GM11168 (cell line): Measurements from ENCODE around the gene RNH1.

Experiments
- in situ Hi-C: fragments of 300-500 bp; cut with MboI; formaldehyde crosslinking; loops from one replicate; pipeline ENCODE4 v1.12.0; 2022; ENCODE audit warnings: low sequenced_read_pairs; ENCODE audit not compliant: unreplicated experiment

RNH1 gene

DNA sequence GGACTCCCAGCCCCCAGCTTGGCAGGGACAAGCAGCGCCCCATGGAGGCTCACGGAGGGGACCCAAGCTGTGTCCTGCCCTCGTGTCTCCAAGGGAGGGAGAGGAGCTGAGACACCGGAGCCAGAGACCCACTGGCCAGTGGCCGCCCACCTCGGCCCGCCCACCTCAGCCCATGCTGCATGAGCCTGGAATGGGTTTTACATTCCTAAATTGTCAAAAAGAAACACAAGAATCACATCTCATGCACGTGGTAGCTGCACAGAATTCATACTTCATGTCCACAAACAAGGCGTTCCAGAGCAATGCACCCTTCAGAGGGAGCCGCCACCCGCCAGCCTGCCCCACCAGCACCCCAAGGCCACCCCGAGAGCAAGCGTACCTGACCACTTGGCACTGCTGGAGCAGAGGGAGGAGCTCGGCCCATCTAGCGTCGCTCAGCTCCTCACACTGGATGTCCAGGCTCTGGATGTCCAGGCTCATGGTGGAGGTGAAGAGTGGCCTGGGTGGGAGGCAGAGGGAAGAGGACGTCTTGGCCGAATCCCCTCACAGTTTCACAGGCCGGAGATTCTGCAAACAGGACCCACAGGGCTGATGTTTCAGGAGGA lies 5.3 kb downstream of the RNH1 start:
- in situ Hi-C loops: no loop called here

DNA sequence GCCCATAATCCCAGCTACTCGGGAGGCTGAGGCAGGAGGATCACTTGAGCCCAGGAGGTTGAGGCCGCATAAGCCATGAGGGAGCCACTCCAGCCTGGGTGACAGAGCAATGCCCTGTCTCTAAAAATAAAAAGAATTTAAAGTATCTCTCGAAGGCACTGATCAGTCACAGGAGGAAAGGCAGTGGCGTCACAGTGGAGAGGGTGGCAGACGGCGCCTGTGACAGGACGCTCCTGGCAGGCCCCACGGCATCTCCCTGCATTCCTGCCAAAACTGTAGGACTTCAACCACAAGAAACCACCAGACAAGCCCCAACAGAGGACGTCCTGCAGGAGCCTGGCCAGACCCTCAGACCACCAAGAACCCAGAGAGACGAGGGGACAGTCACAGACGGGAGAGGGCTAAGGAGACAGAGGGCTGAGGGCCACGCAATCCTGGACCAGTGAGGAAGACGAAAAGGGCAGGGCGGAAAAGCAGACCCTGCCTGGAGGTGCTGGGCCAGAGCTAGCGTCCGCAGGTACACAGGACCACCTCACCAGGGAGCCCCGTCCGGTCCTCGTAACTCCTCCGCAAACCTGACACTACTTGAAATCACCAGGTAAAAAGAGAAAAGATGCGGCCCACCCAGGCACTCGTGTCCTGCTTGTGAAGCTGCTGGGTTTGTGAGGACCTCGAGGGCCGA lies 5.9 kb downstream of the RNH1 start:
- in situ Hi-C loops: no loop called here

DNA sequence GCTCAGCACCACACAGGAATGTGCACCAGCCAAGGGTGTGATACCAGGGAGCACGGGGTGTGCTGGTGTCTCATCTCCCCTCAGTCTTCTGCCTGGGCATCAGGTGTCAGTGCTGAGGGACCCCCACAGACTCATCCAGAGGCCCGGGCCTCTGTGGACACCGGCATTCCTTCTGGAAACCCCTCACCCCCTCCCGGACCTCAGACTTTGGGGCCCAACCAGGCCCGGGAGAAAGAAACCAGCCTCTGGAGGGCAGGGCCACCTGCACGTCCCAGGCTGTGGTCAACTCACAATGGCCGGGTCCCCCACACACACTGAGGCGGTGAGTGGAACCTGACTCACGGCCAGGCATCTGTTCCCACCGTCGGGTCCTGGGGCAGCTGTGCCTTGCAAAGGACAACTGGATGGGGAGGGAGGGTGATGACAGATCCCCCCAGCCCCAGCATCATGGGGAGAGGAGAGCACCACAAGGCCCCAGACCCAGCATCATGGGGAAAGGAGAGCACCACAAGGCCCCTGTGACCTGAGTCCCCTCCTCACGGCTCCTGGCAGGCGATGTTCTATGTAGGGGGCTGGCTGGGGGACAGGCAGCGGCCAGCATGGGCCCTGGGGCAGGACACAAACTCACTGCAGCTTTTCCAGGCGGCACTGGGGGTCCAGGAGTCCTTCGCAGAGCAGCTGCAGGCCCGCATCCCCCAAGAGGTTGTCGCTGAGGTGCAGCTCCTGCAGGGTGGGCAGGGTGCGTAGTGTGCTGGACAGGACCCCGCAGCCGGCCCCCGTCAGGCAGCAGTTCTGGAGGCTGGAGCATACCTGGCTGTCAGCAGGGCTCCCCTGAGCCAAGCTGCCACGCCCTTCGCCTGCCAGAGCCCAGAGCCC lies 7.6 kb downstream of the RNH1 start:
- in situ Hi-C loops: no loop called here

DNA sequence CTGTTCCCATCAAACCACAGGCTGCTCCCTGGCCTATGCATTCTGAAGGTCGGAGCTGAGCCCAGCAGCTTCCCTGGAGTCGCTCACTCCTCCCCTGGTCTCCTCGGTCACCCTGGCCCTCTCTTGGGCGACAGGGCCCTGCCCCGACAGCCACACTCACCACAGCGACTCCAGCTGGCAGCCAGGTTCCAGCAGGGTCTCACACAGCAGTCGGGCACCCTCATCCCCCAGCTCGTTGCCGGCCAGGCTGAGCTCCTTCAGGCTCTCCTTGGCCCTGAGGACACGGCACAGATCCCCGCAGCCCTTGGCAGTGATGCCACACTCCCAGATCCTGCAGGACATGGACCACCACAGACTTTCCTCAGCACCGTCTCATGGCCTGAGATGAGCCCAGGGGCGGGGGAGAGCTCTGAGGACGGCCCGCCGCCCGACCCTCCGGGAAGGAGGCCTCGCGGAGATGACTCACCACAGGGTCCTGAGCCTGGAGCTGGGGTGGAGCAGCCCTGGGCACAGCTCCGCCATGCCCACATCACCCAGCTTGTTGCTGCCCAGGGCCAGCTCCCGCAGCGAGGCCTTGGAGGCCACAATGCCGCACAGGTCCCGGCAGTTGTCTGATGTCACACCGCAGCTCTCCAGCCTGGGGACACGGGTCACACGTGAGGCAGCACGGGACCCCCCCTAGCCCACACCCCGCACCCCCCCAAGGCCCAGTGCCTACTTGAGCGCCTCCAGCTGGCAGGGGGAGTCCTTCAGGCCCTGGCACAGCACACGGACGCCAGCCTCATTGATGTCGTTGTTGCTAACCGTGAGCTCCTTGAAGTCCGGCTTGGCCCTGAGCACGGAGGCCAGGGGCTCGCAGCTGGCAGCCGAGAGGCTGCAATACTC lies 8.5 kb downstream of the RNH1 start:
- in situ Hi-C loops: no loop called here

DNA sequence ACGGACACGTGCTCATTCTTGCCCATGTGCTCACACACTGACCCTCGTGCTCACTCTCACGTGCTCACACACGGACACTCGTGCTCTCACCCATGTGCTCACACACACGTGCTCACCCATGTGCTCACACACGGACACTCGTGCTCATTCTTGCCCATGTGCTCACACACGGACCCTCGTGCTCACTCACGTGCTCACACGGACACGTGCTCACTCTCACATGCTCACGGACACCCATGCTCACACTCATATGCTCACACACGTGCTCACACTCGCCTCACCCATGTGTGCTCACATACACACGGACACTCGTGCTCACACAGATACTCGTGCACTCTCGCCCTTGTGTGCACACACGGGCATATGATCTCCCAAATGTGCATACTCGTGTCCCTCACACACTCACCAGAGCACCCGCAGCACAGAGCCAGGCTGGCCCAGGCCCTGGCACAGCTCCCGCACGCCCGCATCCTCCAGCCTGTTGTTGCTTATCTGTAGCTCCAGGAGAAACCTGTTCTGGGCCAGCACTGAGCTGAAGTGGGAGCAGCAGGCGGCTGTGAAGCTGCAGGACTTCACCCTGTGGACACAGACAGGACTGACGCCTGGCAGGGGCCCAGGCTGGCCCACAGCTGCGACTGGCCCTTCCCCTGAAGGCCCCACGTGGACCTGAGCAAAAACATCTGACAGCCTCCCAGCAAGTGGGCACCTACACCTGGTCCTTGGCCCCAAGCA lies 9.3 kb downstream of the RNH1 start:
- in situ Hi-C loops: no loop called here

DNA sequence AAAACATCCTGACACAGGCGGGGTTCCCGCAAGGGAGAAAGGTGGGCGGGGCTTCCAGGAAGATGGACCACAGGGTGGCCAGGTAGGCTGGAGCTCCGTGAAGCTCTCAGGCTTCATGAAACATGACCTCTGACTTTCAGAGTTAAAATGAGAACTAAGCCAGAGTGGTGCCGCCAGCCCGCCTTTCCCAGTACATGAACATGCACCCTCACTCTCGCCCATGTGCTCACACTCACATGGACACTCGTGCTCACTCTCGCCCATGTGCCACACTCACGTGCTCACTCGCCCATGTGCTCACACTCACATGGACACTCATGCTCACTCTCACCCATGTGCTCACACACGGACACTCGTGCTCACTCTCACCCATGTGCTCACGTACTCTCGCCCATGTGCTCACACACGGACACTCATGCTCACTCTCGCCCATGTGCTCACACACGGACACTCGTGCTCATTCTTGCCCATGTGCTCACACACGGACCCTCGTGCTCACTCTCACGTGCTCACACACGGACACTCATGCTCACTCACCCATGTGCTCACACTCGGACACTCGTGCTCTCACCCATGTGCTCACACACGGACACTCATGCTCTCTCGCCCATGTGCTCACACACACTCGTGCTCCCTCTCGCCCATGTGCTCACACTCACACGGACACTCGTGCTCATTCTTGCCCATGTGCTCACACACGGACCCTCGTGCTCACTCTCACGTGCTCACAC lies 10.0 kb downstream of the RNH1 start:
- in situ Hi-C loops: no loop called here

DNA sequence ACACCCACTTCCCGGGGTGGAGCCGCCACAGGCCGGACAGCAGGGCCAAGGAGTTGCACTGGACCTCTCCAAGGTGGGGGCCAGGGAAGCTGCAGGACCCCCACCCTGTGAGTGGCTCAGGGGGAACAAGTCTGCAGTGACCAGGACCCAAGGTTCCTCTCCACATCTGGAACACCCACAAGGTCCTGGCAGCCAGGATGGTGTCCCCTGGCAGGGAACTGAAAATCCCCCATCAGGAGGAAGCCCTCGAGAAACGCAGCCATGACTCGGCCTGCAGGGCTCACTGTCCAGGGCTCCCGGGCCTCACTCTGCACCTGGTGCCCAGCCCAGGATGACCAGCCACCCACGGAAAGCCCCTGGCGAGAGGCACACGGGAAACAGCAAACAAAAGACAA lies 11.5 kb downstream of the RNH1 start:
- in situ Hi-C loops: no loop called here

DNA sequence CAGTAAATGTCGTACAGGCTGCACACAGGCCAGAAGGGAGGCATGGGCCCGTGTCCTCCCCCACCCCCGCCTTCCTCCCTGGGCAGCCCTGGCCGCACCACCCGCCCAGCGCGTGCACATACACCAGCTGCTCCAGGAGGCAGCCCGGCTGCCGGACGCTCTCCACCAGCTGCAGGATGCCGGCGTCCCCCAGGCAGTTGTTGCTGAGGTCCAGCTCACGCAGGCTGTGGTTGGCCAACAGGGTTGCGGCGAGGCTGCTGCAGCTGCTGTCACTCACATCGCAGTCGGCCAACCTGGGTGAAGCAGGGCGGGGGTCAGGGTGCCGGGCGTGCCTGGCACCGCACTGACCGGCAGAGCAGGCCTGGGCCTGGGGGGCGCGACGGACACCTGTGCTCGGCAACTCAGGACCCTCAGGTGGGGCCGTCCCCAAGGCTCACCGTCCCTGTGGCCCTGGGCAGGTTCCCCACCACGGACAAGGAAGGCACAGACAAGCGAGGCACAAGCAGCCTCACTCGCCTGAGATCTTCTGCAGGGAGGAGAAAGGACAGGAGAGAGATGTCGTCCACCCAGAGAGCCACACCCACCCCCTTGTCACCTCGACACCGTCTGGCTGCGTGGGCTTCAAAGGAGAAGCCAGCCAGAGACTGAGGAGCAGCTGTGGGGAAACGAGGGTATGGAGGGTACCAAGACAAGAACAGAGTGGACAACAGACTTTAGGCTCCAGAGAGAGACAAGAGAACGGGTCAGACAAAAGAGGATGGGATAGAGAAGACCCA lies 12.1 kb downstream of the RNH1 start:
- in situ Hi-C loops: no loop called here

DNA sequence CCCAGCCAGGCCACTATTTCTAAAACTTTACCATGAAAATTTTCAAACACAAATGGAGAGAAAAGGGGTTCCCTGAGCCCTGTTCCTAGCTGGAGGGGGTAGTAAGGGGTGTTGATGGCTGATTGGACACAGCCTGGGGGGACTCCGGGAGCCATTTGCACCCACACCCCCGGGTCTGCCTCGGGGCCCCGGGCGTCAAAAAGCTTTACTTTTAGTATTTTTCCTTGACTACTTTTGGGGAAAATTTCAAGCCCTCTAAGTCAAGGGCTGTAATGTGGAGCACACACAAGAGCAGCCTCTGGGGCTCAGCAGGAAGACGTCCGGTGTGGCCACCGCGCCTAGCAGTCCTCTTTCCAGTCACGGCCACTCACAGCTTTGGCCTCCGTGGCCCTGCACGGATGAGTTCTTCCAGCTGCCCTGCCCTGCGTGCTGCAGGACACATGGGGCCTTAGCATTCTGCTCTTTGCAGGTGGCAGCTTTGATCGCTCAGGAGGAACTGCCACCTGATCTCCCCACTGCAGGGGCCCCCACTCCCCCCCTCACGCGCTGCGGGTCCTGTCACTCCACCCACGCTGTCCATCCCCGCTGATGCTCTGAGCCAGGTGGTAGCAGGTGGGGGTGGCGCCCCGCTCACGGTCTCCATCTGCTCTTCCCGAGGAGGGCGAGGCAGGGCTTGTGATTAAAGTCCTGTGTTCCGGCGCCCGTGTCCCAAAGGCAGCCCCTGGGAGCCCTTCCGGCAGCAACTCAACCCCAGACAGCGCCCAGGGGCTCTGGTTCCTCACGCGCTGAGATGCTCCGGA lies 14.4 kb downstream of the RNH1 start:
- in situ Hi-C loops: no loop called here

DNA sequence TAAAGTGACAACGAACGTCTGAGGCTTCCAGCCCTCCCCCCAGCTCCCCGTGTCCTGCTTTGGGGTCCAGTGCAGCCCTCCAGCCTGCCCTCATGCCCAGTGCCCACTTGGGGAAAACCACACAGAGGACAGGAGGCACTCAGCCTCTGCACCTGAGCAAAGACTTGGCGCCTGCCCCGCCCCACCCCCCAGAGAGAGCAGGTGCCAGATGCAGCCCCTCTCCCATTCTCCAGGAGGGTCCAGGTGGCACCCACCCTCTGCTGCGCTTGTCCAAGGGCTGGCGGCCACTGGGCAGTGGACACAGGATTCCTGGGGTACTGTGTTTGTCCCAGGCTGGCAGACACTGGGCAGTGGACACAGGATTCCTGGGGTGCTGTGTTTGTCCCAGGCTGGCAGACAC lies 15.7 kb downstream of the RNH1 start:
- in situ Hi-C loops: no loop called here

DNA sequence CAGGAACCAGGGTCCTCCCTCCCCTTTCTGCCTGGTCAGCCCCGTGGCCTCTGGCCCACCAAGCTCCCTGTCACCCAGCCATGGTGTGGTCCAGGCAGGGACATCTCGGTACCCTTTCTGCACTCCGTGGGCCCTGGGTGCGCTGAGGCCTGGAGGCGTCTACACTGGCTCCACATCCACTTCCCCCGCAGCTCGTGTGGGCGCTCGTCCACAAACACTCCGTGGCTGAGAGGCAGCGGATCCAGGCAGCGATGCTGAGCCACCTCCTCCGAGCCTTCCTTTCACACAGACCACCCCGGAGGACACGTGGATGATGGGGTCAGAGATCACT lies 16.1 kb downstream of the RNH1 start:
- in situ Hi-C loops: no loop called here

DNA sequence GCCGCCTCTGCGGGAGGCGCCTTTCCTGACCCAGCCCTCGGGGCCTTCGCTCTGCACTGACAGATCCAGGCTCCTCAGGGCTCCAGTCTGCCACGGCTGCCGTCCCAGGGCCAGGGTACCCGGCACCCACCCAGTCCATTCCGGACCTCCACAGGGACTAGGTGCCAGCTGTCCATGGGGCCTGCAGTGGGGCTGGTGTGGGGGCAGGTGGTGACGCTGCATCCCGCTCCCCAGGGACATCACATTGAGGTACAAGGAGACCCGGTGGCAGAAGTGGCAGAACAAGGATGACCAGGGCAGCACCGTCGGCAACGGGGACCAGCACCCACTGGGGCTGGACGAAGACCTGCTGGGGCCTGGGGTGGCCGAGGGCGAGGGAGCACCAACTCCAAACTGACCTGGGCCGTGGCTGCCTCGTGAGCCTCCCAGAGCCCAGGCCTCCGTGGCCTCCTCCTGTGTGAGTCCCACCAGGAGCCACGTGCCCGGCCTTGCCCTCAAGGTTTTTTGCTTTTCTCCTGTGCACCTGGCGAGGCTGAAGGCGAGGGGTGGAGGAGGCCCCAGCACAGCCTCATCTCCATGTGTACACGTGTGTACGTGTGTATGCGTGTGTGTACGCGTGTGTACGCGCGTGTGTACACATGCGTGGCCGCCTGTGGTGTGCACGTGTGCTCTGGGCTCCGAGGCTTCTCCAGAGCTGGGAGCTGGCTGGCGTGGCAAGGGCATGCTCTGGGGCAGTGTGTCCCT lies 16.7 kb downstream of the RNH1 start:
- in situ Hi-C loops: no loop called here

DNA sequence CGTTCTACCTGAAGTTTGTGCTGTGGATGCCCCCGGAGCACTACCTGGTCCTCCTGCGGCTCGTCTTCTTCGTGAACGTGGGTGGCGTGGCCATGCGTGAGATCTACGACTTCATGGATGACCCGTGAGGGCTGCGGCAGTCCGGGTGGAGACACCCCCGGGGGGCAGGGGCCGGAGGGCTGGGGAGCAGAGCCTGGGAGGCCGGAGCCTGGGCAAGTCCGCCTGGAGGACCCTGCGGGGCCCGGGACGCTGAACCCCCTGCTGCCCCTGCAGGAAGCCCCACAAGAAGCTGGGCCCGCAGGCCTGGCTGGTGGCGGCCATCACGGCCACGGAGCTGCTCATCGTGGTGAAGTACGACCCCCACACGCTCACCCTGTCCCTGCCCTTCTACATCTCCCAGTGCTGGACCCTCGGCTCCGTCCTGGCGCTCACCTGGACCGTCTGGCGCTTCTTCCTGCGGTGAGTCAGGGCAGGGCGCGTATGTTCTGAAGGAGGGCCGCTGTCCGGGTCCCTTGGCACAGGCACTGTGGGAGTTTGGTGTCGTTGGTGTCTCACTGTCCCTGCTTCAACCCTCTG lies 17.3 kb downstream of the RNH1 start:
- in situ Hi-C loops: no loop called here

DNA sequence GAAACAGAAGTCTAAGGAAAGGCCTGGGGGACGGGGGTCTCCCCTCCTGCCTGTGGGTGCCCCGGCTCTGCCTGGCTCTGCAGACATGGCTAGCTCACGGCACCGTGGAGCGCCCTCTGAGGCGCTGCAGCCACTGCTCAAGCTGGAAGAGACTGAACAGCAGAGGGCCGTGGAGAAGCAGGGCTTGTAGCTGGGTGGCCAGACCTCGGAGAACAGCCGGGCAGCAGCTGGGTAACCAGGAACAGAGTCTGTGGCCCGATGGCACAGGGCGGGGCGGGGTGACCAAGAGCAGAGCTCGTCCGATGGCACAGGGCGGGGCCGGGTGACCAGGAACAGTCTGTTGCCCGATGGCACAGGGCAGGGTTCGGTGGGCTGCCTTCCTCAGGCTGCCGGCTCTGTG lies 18.1 kb downstream of the RNH1 start:
- in situ Hi-C loops: no loop called here

DNA sequence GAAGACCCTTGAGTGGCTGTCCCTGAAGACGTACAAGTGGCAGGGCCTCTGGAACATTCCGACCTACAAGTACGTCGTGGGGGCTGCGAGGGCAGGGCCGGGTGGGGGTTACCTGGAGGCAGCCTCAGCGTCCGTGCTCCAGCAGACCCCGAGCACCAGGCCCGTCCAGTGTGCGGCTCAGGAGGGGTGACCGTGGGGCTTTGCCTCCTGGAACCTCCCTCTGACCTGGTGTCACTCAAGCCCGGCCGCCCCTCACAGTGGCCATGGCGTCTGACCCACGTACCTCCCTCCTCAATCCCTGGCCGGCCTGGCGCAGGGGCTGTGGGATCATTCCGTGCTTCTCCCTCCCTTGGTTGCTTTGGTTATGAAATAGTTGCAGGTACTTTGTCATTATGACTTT lies 18.5 kb downstream of the RNH1 start:
- in situ Hi-C loops: no loop called here

DNA sequence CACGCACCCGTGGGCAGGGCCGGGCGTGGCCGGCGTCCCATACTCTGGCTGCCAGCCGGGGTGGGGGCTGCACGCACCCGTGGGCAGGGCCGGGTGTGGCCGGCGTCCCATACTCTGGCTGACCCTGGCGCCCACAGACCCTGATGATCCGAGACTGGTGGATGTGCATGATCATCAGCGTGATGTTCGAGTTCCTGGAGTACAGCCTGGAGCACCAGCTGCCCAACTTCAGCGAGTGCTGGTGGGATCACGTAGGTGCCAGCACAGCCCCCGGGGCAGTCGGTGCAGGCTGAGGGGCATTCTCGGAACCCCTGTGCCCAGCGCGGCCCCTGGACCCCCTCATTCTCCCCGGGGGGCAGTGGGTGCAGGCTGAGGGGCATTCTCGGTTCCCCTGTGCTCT lies 19.0 kb downstream of the RNH1 start:
- in situ Hi-C loops: no loop called here

DNA sequence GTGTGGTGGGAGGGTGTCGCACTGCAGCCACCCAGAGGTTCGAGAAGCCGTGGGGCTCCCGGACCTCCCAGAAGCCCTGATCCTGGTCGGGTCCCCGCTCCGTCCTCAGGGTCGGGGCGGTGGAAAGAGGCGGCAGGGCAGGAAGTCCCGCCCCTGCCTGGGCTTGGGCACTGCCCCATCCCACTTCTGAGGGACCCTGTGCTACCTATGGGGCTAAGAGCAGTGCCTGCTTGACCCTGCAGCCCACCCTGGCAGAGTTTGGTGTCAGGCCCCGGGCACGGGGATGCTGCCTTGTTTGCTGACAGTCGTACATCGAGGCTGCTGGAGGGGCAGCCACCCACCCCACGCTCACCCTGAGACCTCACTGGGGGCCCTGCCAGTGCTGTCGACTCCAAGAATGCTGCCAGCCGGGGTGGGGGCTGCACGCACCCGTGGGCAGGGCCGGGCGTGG lies 19.4 kb downstream of the RNH1 start:
- in situ Hi-C loops: no loop called here
